ENCODE results near the gene CTNNA3. TPM values are rescaled to one million over a fixed set of nuclear protein-coding genes. Genes with fewer than 3 reads are reported as not detected.

CTNNA3 gene
- total RNA-seq, 6 donors from 2014 or later, result 0.20 to 2.0 TPM; not detected in 4

GRCh38 chr10:66292922-66293321 is 1403.1 kb downstream of the CTNNA3 start:
- TF ChIP-seq POLR2A (IDR thresholded peaks at IDR 0.05) (no peak), CTCF (IDR thresholded peaks at IDR 0.05) (no peak), EP300 (IDR thresholded peaks at IDR 0.05) (no peak), POLR2AphosphoS5 (IDR thresholded peaks at IDR 0.05) (no peak)
- Histone ChIP-seq H3K9me3 (no peaks in the 10 kb centered on the region), H3K27ac (no peak overlapping the region), H3K4me1 (no peaks in the 10 kb centered on the region), H3K27me3 (no peaks in the 10 kb centered on the region), H3K4me3 (no peak overlapping the region), H3K36me3 (no peaks in the 10 kb centered on the region)
- no peak for ATAC-seq (ENCODE audit: low FRiP score in 2 of 2)
- no peak for DNase-seq

- Histone ChIP-seq H3K27ac (no peak overlapping the region), H3K36me3 (no peaks in the 10 kb centered on the region), H3K27me3 (no peaks in the 10 kb centered on the region), H3K4me1 (no peaks in the 10 kb centered on the region), H3K4me3 (no peak overlapping the region), H3K9me3 (no peaks in the 10 kb centered on the region)
- no peak for ATAC-seq (ENCODE audit: low FRiP score in 2 of 2)
- TF ChIP-seq POLR2A (IDR thresholded peaks at IDR 0.05), result no peak
- no peak for TF ChIP-seq EP300 (IDR thresholded peaks at IDR 0.05)
- DNase-seq, result no peak
- WGBS, 2 donors, result 59 to 77% methylated on average over 1 of the region's 1 CpG
Measured at GRCh38 chr10:66292456-66292855, 1403.5 kb downstream of the CTNNA3 start.

- ATAC-seq (ENCODE audit: low FRiP score in 2 of 2) (no peak), DNase-seq (no peak)
- no peak overlapping the region for H3K27ac ChIP-seq
- H3K4me1 ChIP-seq, result no peaks in the 10 kb centered on the region
- no peaks in the 10 kb centered on the region for H3K36me3 ChIP-seq
- H3K9me3 ChIP-seq, result no peaks in the 10 kb centered on the region
- H3K27me3 ChIP-seq, result no peaks in the 10 kb centered on the region
- H3K4me3 ChIP-seq, result no peak overlapping the region
- TF ChIP-seq CTCF (IDR thresholded peaks at IDR 0.05) (no peak), POLR2A (IDR thresholded peaks at IDR 0.05) (no peak), EP300 (IDR thresholded peaks at IDR 0.05) (no peak), POLR2AphosphoS5 (IDR thresholded peaks at IDR 0.05) (no peak)
- 64 to 100% methylated on average over 2 of the region's 2 CpGs for WGBS, 2 donors
Measured at GRCh38 chr10:66291133-66291532, 1404.9 kb downstream of the CTNNA3 start.

- Histone ChIP-seq H3K4me1 (no peaks in the 10 kb centered on the region), H3K36me3 (no peaks in the 10 kb centered on the region), H3K27ac (no peak overlapping the region), H3K27me3 (no peaks in the 10 kb centered on the region), H3K9me3 (no peaks in the 10 kb centered on the region), H3K4me3 (no peak overlapping the region)
- DNase-seq (no peak), ATAC-seq (ENCODE audit: low FRiP score in 2 of 2) (no peak)
- TF ChIP-seq CTCF (IDR thresholded peaks at IDR 0.05) (no peak), EP300 (IDR thresholded peaks at IDR 0.05) (no peak), POLR2AphosphoS5 (IDR thresholded peaks at IDR 0.05) (no peak)
Measured at GRCh38 chr10:66284621-66285020, 1411.4 kb downstream of the CTNNA3 start.

- Histone ChIP-seq H3K4me1 (no peaks in the 10 kb centered on the region), H3K9me3 (no peaks in the 10 kb centered on the region), H3K4me3 (no peak overlapping the region), H3K27me3 (no peaks in the 10 kb centered on the region), H3K27ac (no peak overlapping the region), H3K36me3 (no peaks in the 10 kb centered on the region)
- no peak for DNase-seq
- ATAC-seq (ENCODE audit: low FRiP score in 2 of 2), result no peak
- no peak for TF ChIP-seq CTCF (IDR thresholded peaks at IDR 0.05)
- TF ChIP-seq POLR2AphosphoS5 (IDR thresholded peaks at IDR 0.05), result no peak
- no peak for TF ChIP-seq EP300 (IDR thresholded peaks at IDR 0.05)
- no peak for TF ChIP-seq POLR2A (IDR thresholded peaks at IDR 0.05)
- 96% methylated on average over 4 of the region's 4 CpGs for WGBS, 2 donors
Measured at GRCh38 chr10:66283874-66284464, 1412.0 kb downstream of the CTNNA3 start.

Measured in upper lobe of left lung (tissue), 6 donors.